ENCODE measurements around the gene STEAP2. TPM values are rescaled to one million over a fixed set of nuclear protein-coding genes. Genes with fewer than 3 reads are reported as not detected.

The STEAP2 gene
- total RNA-seq, 1 experiment from 2014 or later: 4.9 TPM

DNA sequence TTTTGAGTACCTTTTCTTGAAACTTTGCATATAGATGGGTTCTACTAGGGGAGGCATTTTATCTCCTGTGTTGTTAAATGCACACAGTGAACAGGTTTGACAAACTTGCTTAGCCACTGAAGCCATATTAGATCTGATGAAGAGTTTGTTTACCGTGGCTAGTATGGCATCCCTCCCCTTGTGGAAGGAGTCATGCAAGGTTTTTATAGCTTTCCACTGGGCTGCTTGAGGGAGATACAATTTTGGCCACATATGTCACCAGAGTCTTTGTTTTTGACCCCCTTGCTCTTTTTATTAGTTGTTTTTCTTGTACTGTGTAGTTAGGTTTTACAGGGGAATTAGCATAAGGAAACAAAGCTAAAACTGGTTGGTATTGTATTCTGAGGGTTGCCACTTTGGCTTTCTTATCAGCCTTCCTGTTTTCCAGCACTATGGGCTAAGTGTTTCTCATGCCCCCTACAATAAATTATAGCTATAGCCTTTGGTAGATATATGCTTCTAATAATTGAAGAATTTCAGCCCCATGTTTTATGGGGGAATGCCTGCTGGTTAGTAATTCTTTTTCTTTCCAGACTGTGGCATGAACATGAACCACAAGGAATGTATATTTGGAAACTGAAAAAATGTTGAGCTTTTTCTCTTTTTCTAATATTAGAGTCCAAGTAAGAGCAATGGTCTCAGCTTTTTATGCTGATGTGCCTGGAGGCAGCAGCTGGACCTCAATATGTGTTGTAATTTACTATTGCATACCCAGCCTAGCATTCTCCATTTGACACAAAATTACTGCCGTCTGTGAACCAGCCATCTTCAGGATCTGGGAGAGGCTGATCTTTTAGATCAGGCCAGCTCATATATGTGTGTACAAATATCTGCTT, 18.4 kb upstream of the STEAP2 start:
- no peak for DNase-seq (ENCODE audit: low read depth)

DNA sequence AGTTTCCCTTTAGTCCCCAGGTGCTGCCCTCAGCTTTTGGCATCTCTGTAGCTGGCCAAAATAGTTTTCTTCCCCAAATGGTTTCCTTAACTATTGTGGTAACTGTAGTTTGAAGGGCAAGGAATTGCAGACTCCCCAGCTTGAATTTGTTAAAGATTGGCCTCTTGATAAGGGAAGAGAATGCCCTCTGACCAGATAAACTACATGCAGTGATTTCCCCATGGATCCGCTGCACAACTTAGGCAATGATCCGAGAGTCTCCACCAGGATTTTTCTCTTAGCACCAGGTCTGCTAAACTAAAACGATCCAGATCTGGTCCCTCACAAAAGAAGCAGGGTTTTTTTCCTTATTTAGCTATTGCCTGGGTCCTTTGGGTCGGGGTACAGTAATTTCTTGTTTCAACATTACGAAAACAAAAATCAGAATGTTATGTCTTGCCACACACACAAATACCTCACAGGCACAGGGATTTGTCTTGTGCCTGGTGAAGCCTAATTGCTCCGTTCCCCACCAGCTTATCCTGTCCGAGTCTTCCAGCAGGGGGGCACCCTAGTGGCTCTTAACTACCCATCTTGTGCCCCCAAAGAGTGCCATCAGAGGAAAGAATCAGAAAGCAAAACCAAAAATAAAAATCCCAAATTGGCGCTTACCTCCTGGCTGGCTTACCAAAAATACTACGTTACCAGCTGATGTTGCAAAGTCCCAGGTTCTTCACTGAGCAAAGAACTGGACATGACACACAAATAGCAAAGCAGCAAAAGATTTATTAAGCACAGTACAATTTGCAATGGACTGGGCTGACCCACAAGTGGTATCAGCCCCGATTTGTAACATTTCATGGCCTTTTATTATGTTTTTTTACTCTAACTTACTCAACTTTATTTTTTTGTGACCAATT, 16.4 kb upstream of the STEAP2 start:
- no peak for DNase-seq (ENCODE audit: low read depth)

DNA sequence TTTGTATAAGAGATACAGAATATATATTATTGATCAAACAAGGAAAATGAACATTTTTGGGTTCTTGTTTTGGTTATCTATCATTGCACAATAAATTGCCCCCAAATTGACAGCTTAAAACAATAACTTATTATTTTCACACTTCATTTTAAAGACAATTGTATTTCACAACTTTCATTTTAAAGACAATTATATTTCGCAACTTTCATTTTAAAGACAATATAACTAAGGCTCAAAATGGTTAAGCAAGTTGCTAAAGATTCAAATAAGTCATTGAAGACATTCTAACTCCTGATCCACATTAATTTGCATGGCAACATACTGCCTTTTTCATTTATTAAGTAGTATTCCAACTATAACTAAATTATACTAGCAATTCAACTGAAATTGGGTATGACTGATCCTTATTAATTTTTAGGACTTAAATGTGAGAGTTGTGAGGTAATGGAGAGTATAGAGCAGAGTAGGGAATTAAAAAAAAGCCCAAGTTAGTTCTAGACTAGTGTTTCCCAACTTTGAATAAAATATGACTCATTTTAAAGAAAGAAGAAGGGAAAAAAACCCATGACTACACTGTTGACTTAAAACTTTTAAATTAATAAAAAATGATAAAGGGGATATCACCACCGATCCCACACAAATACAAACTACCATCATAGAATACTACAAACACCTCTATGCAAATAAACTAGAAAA, 9.9 kb upstream of the STEAP2 start:
- no peak for DNase-seq (ENCODE audit: low read depth)

DNA sequence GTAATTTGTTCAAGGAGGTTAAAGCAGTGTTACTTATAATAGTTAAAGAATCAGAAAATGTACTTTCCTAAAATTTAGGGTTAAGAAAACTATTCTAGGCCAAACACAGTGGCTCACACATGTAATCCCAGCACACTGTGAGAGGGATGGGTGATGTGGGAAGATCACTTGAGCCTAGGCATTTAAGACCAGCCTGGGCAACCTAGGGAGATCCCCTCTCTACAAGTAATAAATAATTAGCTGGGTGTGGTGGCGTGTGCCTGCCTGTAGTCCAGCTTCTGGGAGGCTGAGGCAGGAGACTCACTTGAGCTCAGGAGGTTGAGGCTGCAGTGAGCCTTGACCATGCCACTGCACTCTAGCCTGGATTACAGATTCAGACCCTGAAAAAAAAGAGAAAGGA, 3.6 kb upstream of the STEAP2 start:
- no peak for DNase-seq (ENCODE audit: low read depth)

DNA sequence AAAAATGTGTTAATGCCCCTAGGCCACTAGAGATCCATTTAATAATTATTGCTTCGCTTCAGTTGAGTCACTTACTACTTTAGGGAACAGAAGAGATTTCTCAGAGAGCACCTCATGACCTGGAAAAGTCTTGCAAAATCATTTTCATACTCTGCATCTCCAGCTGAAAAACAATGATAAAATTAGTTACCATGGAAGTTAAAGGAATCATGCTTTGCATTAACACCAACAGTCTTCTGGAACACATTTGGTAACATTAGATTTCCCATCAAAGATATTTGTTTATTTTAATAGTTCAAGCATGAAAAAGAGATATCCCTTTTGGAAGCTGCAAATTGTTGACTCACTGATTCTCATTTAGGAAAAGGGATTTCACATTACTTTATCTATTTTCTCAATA, 1.8 kb upstream of the STEAP2 start:
- DNase-seq (ENCODE audit: low read depth): peak; percentile 4

DNA sequence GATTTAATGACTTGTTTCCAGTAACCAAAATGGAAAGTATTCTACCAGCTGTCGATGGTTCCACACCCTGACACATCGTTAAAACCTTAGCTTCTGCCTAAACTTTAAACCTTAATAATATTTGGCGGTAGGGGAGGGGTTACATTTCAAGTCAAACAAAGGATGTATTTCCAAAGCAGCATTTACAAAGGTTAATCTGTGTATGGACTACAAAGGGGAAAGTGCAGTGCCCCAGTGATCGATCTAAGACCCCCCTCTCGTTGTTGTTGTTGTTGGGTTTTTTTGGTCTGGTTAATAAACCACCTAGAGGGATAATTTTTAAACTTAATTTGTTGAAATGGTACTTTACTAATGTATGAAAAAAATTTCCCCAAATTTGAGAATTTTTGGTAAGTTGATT, 1.1 kb upstream of the STEAP2 start:
- no peak for DNase-seq (ENCODE audit: low read depth)

DNA sequence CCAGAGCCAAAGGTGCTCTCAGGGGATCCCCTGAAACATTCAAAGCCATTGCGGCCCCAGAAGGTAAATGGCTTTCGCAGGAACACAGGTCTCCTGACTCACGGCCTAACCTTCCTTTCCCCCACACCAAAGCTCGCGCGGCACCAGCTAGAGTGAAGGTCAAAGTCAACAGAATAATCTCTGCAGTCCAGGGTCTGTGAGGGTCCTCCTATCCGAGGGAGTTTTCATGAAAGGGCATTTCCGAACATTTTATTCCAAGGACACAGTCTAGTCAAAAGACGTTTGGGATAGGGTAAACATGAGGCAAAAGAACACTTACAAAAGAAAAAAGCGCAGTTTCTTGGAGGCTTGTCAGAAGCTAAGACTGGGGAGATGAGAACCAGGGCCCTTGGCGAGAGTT, 559 bp upstream of the STEAP2 start:
- peak; percentile 38 for DNase-seq (ENCODE audit: low read depth)

DNA sequence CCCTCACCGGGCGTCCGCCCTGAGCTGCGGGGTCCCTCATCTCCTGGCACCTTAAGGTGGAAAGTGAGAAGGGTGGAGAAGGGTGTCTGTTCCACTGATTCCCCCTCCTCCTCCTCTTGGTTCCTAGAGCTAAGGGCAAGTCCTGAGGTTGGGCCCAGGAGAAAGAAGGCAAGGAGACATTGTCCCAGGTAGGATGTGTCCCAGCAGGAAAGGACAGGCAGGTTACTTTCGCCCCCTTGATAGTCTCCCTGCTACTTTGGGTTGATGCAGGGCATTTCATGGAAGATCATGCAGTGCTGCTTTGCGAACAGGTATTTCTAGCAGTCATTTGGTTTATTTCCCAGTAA, 582 bp downstream of the STEAP2 start:
- no peak for DNase-seq (ENCODE audit: low read depth)

DNA sequence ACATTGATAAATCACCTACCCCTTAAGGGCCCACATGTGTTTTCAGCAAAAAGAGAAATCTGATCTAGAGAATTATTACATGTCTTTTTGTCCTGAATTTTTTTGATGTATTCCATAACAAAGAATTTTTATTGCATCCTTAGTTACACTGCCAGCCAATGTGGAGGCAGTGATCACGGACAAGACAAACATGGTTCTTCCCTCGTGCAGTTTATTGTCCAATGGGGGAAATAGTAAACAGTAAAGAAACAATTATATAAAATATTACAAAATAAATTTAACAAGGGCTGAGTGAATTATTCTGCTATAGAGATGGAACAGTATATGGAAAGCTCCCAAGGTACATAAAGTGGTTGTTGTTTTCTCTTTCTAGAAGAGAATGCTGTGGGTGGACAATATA, 2.0 kb downstream of the STEAP2 start:
- DNase-seq (ENCODE audit: low read depth): no peak

DNA sequence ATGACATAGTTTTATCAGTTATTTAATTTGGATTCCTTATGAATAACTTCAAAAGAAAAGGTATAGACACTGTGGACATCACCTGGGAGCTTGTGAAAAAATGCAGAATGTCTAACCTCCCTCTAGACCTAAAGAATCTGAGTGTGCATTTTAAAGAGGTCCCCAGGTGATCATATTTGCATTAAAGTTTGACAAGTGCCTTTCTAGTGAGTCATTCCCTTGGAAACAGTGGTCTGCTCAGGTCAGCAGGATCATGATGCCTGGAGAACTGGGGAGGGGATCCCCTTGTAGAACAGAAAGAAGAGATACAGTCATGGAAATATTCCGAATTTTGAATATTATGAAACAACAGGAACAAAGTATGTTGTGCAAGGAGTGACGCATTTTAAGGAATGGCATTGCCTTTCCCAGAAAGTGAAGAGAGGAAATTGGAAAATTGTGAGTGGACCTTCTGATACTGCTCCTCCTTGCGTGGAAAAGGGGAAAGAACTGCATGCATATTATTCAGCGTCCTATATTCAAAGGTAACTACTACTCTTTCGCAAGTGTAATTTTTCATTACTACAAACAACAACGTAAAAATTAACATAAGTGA, 4.6 kb downstream of the STEAP2 start:
- no peak for DNase-seq (ENCODE audit: low read depth)

DNA sequence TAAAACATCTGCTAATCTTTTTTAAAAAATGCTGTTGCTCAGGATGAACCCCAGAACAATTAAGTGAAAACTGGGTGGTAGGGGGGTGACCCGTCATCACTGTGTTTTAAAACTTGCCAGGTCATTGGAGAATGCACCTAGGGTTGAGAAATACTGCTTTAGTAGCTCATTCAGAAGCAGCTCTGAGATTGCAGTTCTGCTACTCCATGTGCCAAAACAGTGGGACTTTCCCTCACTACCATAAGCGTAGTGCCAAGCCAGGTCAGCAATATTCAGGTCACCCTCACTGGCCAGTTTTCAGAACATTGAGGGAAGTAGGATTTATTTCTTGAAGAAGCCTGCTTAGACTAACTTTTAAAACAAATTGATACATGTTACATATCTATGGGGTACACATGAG, 5.2 kb downstream of the STEAP2 start:
- DNase-seq (ENCODE audit: low read depth): no peak

DNA sequence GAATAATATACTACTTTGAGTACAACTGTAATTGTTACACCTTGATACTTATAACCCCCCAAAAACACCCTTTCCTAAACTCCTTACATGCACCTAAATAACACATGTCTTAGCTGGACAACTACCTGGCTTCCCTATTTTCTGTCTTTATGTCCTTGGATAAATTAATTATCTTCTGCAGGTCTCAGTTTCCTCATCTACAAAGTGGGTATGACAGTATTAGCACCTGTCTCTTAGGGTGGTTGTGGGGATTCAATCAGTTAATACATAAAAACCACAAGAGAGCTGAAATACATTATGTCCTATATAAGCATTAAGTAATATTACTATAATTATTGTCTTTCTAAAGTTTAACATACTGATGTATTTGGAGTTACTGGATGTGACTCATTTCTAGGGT, 10.8 kb downstream of the STEAP2 start:
- DNase-seq (ENCODE audit: low read depth): no peak

DNA sequence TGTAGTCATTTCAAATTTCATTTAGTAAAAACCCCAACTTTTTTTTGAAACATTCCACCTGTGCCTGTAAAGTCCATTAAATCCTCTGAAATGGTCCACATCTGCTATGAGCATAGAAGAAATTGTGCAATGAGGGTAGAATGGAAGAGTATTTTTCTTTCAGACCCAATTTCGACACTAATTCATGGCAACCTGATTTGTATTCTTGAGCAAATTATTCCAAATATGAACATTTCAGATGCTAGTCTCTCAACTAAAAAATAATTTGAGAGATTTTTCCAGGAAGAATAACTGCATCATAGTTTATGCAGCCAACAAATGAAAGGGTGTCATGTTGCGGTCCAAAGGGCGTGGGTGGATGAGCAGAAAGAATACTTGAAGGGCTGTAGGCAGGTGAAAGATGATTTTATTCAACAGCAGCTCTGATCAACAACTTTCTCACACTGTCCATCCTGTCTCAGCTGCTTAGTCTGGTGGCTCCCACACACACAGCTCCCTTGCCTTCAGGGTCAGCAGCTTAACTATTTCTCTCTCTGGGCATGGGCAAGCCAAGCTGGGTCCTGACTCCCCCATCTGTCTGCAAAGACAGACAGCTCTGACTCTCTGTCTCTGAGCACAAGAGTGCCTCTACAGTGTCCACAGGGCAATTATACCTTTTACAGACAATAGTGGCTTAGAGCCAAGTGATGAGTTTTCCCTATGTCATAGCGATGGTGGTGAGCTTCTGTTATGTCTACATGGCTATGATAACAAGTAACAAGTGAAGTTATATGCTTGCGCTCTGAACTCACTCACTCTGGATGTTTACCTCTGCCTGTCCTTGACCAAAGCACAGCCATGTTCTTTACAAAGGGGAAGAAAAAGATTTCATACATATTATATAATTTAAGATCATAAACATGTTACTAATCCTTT, 11.5 kb downstream of the STEAP2 start:
- peak; percentile 54 for DNase-seq (ENCODE audit: low read depth)

DNA sequence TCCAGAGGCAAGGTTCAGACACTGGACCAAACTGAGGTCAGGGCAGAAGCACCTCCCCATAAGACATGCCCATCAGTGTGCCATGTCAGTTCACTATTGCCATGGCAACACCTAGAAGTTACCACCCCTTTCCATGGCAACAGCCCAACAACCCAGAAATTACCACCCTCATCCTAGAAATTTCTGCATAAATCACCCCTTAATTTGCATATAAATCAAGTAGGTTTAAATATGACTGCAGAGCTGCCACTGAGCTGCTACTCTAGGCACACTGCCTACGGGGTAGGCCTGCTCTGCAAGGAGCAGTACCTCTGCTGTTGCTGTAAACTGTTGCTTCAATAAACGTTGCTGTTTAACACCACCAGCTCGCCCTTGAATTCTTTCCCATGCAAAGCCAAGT, 12.7 kb downstream of the STEAP2 start:
- no peak for DNase-seq (ENCODE audit: low read depth)

DNA sequence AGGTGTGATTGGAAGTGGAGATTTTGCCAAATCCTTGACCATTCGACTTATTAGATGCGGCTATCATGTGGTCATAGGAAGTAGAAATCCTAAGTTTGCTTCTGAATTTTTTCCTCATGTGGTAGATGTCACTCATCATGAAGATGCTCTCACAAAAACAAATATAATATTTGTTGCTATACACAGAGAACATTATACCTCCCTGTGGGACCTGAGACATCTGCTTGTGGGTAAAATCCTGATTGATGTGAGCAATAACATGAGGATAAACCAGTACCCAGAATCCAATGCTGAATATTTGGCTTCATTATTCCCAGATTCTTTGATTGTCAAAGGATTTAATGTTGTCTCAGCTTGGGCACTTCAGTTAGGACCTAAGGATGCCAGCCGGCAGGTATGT, 13.6 kb downstream of the STEAP2 start:
- no peak for DNase-seq (ENCODE audit: low read depth)

DNA sequence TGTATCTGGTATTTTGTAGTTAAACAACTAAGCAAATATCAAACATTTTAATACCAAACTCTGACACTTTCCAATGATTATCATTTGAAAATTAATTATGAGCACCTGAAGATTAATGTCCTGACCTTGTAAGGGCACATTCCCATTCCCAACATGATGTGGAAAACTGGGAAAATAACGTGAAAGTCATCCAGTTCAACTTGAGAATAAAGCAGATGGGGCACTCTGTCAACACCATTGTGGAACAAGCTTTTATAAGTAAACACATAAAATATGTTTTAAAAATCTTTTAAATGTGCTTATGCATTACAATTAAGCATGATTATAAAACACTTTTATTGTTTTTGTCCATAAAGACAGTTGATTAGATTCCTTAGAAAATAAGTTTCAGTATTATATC, 14.1 kb downstream of the STEAP2 start:
- no peak for DNase-seq (ENCODE audit: low read depth)

DNA sequence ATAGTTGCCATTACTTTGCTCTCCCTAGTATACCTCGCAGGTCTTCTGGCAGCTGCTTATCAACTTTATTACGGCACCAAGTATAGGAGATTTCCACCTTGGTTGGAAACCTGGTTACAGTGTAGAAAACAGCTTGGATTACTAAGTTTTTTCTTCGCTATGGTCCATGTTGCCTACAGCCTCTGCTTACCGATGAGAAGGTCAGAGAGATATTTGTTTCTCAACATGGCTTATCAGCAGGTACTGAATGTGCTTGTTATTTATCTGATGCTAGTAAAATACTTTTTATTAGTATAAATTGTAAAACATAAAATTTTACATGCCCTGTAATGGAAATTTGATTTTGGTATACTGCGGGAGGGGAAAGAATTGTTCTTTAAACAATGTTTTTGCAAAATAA, 15.7 kb downstream of the STEAP2 start:
- no peak for DNase-seq (ENCODE audit: low read depth)

DNA sequence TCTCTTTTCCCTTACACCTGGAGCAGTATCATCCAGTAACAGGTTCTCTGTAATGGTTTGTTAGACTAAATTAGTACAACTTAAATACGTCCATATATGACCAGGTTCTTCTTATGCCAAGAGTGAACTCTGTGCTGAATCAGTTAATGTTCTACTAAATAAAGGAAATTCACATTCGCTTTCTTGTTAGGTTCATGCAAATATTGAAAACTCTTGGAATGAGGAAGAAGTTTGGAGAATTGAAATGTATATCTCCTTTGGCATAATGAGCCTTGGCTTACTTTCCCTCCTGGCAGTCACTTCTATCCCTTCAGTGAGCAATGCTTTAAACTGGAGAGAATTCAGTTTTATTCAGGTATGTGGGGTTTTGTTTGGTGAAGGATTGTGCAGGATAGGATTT, 18.1 kb downstream of the STEAP2 start:
- DNase-seq (ENCODE audit: low read depth): no peak

DNA sequence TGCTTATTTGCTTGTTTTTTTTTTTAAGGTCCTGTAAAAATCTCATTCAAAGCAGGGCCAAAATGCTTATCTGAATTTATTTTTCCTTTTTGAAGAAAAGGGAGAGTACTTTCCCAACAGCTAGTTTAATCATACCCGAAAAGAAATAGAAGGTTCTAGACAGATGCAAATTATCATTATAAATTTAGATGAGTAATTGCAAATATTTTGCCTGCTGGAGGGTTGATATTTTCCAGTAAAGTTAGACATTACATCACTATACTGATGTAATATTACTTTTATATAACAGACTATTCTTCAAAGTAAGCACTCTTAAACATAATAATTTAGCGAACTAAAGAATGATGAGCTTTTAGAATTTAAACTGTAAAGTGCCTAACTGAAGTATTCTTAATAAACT, 19.3 kb downstream of the STEAP2 start:
- no peak for DNase-seq (ENCODE audit: low read depth)

DNA sequence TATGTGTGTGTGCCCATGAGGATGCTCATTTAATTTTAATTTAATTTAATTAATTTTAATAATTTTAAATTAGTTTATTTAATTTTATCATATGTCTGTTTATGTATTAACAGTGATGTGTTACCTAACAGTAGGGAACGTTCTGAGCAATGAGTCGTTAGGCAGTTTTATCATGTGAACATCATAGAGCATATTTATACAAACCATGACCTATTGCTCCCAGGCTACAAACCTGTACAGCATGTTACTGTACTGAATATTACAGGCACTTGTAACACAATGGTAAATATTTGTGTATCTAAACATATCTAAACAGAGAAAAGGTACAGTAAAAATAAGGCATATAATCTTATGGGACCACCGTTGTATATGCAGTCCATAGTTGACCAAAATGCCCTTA, 19.8 kb downstream of the STEAP2 start:
- DNase-seq (ENCODE audit: low read depth): no peak

DNA sequence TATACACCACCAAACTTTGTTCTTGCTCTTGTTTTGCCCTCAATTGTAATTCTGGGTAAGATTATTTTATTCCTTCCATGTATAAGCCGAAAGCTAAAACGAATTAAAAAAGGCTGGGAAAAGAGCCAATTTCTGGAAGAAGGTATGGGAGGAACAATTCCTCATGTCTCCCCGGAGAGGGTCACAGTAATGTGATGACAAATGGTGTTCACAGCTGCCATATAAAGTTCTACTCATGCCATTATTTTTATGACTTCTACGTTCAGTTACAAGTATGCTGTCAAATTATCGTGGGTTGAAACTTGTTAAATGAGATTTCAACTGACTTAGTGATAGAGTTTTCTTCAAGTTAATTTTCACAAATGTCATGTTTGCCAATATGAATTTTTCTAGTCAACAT, 20.9 kb downstream of the STEAP2 start:
- no peak for DNase-seq (ENCODE audit: low read depth)

All from Daoy (cell line).